Panc1 (cell line): ENCODE data around the gene GZMA. TPM values are rescaled to one million over a fixed set of nuclear protein-coding genes. Genes with fewer than 3 reads are reported as not detected.

Experiments
- ATAC-seq: fragments of 200-7000 bp; cut with Tn5 transposase; 2 replicates; pipeline ENCODE4 v1.9.1; 2020; ENCODE audit warnings: mild to moderate bottlenecking, moderate library complexity
- Bru-seq: library from RNA; stranded (reverse); fragments of 400-500 nt; gene quantifications from one replicate; lab custom pipeline; 2021; lab: Mats Ljungman, UMichigan
- BruChase-seq, 2 experiments: library from RNA; stranded (reverse); fragments of 400-500 nt; gene quantifications; one replicate each; lab custom pipeline; 2021; lab: Mats Ljungman, UMichigan
- BruUV-seq: library from RNA; stranded (reverse); fragments of 400-500 nt; replicated peaks from 2 replicates; lab custom pipeline; 2021; lab: Mats Ljungman, UMichigan
- CTCF ChIA-PET: fragments of 300-600 bp; sonication (Branson Sonifier 250); formaldehyde crosslinking; loops from one replicate; lab custom pipeline; 2022; ENCODE audit warnings: antibody characterized with exemption; lab: Charles Lee
- POLR2A ChIA-PET: fragments of 300-600 bp; sonication (Branson Sonifier 250); formaldehyde crosslinking; loops from one replicate; lab custom pipeline; 2022; ENCODE audit warnings: antibody characterized with exemption; lab: Charles Lee
- DNase-seq: peaks from one replicate; pipeline ENCODE4 v3.0.0-alpha.2; 2010; ENCODE audit warnings: low read depth, low spot score
- H3K27ac ChIP-seq: 2 replicates; pipeline ENCODE4 v1.5.1; 2011; ENCODE audit warnings: mild to moderate bottlenecking, low read length, inconsistent platforms
- H3K27me3 ChIP-seq: fragments of 200-500 bp; sonication (Bioruptor generic); 2 replicates; pipeline ENCODE4 v1.6.0; 2014; ENCODE audit warnings: low read length, inconsistent platforms; ENCODE audit not compliant: control insufficient read depth, insufficient read depth
- H3K36me3 ChIP-seq: fragments of 200-500 bp; sonication (Bioruptor generic); 2 replicates; pipeline ENCODE4 v1.5.1; 2014; ENCODE audit warnings: inconsistent platforms, mild to moderate bottlenecking, low read length, moderate library complexity; ENCODE audit not compliant: control insufficient read depth, insufficient read depth
- H3K4me1 ChIP-seq: 2 replicates; pipeline ENCODE4 v1.5.1; 2011; ENCODE audit warnings: inconsistent platforms, mild to moderate bottlenecking, low read length, moderate library complexity; ENCODE audit not compliant: control insufficient read depth, insufficient read depth
- H3K4me3 ChIP-seq, 2 experiments: 2 replicates each; pipeline ENCODE4 v1.5.1; 2011 to 2012; ENCODE audit warnings: low read depth in 2 of 2, low read length in 2 of 2, mild to moderate bottlenecking in 2 of 2, inconsistent platforms in 1 of 2, moderate library complexity in 1 of 2
- H3K9me3 ChIP-seq: fragments of 200-500 bp; sonication (Bioruptor generic); 2 replicates; pipeline ENCODE4 v1.5.1; 2014; ENCODE audit warnings: low read depth, mild to moderate bottlenecking, inconsistent platforms, low read length, moderate library complexity; ENCODE audit not compliant: control insufficient read depth, insufficient read depth
- CTCF ChIP-seq: fragments of 450-650 bp; IDR thresholded peaks from 2 replicates; pipeline ENCODE4 v1.5.1; 2017; ENCODE audit warnings: mild to moderate bottlenecking
- POLR2AphosphoS5 ChIP-seq: IDR thresholded peaks from 2 replicates; pipeline ENCODE4 v1.6.1; 2012; ENCODE audit warnings: mild to moderate bottlenecking, low read depth, low read length, moderate library complexity
- REST ChIP-seq, 2 experiments: IDR thresholded peaks; 2 replicates each; pipeline ENCODE4 v1.6.1; 2011 to 2012; ENCODE audit warnings: low read depth in 2 of 2, control low read depth in 1 of 2, low read length in 1 of 2, mild to moderate bottlenecking in 1 of 2, moderate library complexity in 1 of 2; ENCODE audit not compliant: insufficient read depth in 1 of 2
- SIN3A ChIP-seq: IDR thresholded peaks from 2 replicates; pipeline ENCODE4 v1.6.1; 2012; ENCODE audit warnings: low read depth, mild to moderate bottlenecking, low read length, moderate library complexity, borderline replicate concordance; ENCODE audit not compliant: insufficient read depth
- TCF7L2 ChIP-seq: IDR thresholded peaks from 2 replicates; pipeline ENCODE4 v1.6.1; 2011; ENCODE audit warnings: mild to moderate bottlenecking, low read depth, low read length, inconsistent platforms
- in situ Hi-C: cut with HindIII; loops from 2 replicates; pipeline ENCODE4 v1.10.0; 2016; ENCODE audit warnings: low sequenced_read_pairs, low pct_unique_long_range_greater_than_20kb
- intact Hi-C: fragments of 100-400 bp; cut with micrococcal nuclease; formaldehyde crosslinking; loops from one replicate; pipeline ENCODE4 v1.10.0; 2022; ENCODE audit not compliant: unreplicated experiment
- long read RNA-seq: library from polyadenylated mRNA; unstranded; transcript quantifications from one replicate; pipeline ENCODE4 v2.0.0, GENCODE V29; 2021; ENCODE audit not compliant: unreplicated experiment
- polyA plus RNA-seq: library from polyadenylated mRNA; unstranded; fragments of >200 nt; gene quantifications from one replicate; pipeline ENCODE4 v1.2.1, GENCODE V29; 2012; ENCODE audit warnings: missing spikeins; ENCODE audit not compliant: insufficient read length
- total RNA-seq: library from RNA; stranded (reverse); gene quantifications from one replicate; pipeline ENCODE4 v1.2.1, GENCODE V29; 2021; ENCODE audit not compliant: unreplicated experiment

GZMA gene
- total RNA-seq (not detected), Bru-seq, nascent RNA (not detected), BruChase-seq, experiment 1, labeled RNA remaining after a 2-hour chase (not detected), BruChase-seq, experiment 2, labeled RNA remaining after a 6-hour chase (not detected)
- not detected for polyA plus RNA-seq
- long read RNA-seq, result 0 reads

GRCh38 chr5:55102348-55102747 lies at the start of gene GZMA:
Gene GZMA (plus strand): TSS chr5:55102646. CDS start chr5:55102683, 37 bp downstream.
- no peak for TF ChIP-seq CTCF
- Histone ChIP-seq H3K9me3 (no peaks in the 10 kb centered on the region), H3K36me3 (no peaks in the 10 kb centered on the region), H3K4me1 (no peaks in the 10 kb centered on the region), H3K4me3 (no peak within 1 kb of the TSS), H3K27ac (no peak within 1 kb of the TSS), H3K27me3 (no peaks in the 10 kb centered on the region)
- POLR2A ChIA-PET, result no interaction called here
- no peak for ATAC-seq
- CTCF ChIA-PET, result no interaction called here
- no TSS peak for BruUV-seq
- in situ Hi-C loops (no loop called here), intact Hi-C loops (no loop called here)
- DNase-seq, result no peak

GRCh38 chr5:55055183-55055582 lies 47.3 kb upstream of the GZMA start:
- Histone ChIP-seq H3K27me3 (no peaks in the 10 kb centered on the region), H3K4me3 (no peak overlapping the region), H3K36me3 (no peaks in the 10 kb centered on the region), H3K9me3 (0 out of 2 replicates have a peak, but pooled peaks cover 2% of the 10 kb centered on the region), H3K4me1 (no peaks in the 10 kb centered on the region), H3K27ac (no peak overlapping the region)
- CTCF ChIA-PET, result no interaction called here
- DNase-seq (no peak), ATAC-seq (no peak)
- TF ChIP-seq POLR2AphosphoS5, result no peak
- no peak for TF ChIP-seq CTCF
- TF ChIP-seq TCF7L2, result no peak
- TF ChIP-seq SIN3A, result no peak
- TF ChIP-seq REST (IDR thresholded peaks at IDR 0.05; ENCODE audit: insufficient read depth in 1 of 2, low read depth in 2 of 2, low read length in 1 of 2), result no peak
- in situ Hi-C loops, result no loop called here
- intact Hi-C loops, result no loop called here
- POLR2A ChIA-PET, result no interaction called here
- BruUV-seq, result no TSS peak
